Frontal cortex (tissue), 4 donors: ENCODE results near the gene ZNF326. TPM values are rescaled to one million over a fixed set of nuclear protein-coding genes. Genes with fewer than 3 reads are reported as not detected.

Source experiments
- DNase-seq, 2 donors: peaks; one replicate each; pipeline ENCODE4 v3.0.0; 2012; ENCODE audit warnings: low spot score in 2 of 2
- FAIRE-seq: peaks from 2 replicates; lab custom pipeline; 2012; peaks lifted over from hg19 to GRCh38; lab: Jason Lieb, UNC
- small RNA-seq: library from RNA; depleted of rRNA; stranded (forward); fragments of <200 nt; gene quantifications from one replicate; pipeline ENCODE3, GENCODE V24; 2014
- total RNA-seq: library from RNA; depleted of rRNA; stranded (reverse); fragments of >200 nt; gene quantifications from one replicate; pipeline ENCODE4 v1.2.3, GENCODE V29; 2014
- donor health status: control.
- donor health status: control.
- donor health status: control.

Gene ZNF326
- total RNA-seq, 1 donor from 2014 or later, result 19.2 TPM

DNA sequence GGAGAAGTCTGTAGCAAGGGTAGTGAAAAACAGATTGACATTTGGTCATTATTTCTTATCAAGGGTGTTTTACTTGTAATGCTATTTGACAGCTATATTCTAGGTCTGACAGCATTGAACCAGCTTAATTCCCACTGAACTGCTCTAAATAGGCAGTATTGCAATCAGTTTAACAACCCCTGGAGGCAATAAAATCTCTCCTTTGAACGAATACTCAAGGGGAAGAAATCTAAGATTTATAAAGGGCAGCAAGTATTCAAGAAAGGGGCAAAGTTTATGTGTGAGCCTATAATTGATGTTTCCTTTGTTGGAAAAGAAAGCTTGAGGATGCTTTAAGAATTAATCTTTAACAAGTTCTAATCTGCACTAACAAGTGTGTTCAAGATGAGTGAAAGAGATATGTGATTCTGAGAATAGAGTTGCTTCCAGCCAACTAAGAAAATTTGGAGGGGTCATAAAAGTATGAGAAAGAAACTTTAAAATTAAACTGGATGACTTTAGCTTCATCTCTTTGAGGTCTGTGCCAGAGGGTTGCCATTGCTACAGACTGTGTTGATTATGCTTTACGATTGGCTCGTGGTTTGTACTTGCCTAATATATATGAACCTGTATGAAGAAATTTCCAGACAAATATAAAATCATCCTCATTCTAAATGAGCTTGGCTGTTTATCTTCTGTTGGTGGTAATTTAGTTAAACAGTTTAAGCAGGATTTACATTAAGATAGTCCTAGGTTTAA lies 72.5 kb downstream of the ZNF326 start:
- FAIRE-seq, result no peak
- DNase-seq, result no peak

DNA sequence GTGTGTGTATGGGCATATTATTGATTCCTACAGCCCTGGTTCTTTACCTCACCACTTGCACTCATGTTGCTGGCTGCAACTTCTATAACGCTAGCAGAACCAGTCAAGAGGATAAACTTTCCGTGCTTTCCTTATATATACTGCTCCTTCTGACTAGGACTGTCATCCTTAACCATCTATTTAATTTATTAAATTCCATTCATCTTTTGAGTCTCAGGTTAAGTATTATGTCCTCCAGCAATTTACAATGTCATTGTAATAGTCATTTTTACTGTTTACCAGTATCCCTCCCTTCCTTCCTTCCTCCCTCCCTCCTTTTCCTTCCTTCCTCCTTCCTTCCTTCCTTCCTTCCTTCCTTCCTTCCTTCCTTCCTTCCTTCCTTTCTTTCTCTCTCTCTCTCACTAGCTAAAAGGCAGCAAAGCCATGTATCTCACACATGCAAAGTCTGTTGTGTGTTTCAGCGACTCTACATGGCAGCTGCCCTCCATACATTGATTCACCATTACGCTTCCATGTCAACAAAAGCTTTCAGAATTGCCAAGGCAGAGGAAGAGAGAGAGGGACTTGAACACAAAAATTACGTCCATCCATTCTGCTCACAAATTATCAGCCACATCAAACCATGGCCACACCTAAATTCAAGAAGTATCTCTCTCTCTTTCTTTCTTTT lies 73.8 kb downstream of the ZNF326 start:
- FAIRE-seq (no peak), DNase-seq (no peak)

DNA sequence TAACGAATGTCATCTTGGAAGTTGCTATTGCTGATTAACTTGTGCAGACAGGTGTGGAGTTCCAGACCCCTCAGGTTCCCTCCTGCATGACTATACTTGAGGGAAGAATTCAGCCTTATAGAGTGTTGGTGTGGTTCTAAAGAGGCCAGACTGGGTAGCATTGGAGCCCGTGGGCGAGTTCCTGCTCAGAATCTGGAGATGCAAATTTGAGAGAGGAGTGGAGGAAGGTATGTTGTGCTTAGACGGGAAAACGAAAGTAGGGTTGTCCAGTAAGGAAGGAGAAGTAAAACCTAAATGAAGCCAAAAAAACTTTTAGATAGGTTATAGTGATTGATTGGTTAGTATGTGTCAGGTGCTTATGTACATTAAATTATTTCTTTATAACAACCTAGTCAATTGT lies 79.2 kb downstream of the ZNF326 start:
- FAIRE-seq, result no peak

DNA sequence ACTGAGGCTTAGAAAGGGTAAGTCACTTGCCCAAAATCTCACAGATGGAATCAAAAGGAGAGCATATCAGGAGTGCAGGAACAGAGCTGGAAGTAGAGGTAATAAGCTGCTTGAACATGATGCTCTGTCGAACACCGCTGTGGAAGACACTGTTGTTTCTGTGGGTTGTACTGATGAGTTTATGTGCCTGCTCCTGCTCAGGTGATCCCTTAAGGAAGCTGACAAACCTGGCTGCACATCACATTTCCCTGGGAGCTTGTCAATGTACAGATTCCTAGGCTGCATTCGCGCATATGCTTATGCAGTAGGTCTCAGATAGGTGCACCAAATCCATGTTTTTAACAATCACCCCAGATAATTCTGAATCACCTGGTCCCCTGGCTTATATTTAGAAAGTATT lies 79.7 kb downstream of the ZNF326 start:
- FAIRE-seq (no peak), DNase-seq (no peak)

More for the DNA sequence above, 79.2 kb downstream of the ZNF326 start:
- DNase-seq, result no peak

DNA sequence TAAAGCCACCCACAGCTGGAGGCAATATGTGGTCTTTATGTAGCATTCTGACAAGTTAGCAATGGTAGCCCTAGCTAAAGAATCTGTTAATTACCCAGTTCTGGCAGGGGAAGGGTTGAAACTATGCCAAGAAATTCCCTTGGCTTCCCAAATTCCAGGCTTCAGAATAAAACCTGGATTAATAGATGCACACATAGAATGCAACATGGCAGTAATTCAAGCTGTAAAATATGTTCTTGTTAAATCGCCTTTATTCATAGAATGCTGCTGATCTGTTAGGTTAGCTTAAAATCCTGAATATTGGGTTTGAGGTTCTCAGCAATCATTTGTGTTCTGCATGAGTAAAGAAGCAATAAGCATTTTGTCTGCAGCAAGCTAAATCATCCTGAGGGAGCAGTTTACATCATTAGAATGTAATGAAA lies 80.1 kb downstream of the ZNF326 start:
- DNase-seq (no peak), FAIRE-seq (no peak)

DNA sequence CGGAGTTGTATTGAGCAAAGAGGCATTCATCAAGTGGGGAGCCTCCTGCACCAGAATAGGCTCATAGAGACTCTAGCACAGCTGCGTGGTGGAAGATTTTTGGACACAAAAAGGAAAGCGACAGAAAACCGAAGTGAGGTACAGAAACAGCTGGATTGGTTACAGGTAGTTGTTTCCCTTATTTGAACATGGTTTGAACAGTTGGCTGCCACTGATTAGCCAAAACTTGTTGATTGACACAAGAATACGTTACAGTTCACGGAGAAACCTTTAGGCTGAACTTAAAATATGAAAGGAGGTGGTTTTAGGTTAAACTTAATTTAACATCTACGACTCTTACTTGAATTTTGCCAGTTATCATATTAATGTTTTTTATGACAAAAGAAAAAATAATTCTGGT lies 89.1 kb downstream of the ZNF326 start:
- FAIRE-seq (no peak), DNase-seq (no peak)

Small RNA genes lying within 50 kb of the gene (small RNA-seq; reads per million reads assigned to genes)
- gene RN7SKP272, result not detected

Other genes with a start within 250 kb of the ZNF326 start
- 31.4 TPM for gene LRRC8D, start 174.1 kb upstream of the ZNF326 start, total RNA-seq